GM12878 (cell line): ENCODE data around the gene AKAP8. TPM values are rescaled to one million over a fixed set of nuclear protein-coding genes. Genes with fewer than 3 reads are reported as not detected.

Source experiments
- ATAC-seq: fragments of 200-7000 bp; cut with Tn5 transposase; 3 replicates; pipeline ENCODE4 v1.9.1; 2020; ENCODE audit warnings: mild to moderate bottlenecking, moderate library complexity
- Bru-seq: library from RNA; stranded (reverse); fragments of 400-500 nt; gene quantifications from one replicate; lab custom pipeline; 2021; lab: Mats Ljungman, UMichigan
- BruChase-seq, 2 experiments: library from RNA; stranded (reverse); fragments of 400-500 nt; gene quantifications; one replicate each; lab custom pipeline; 2021; lab: Mats Ljungman, UMichigan
- BruUV-seq: library from RNA; stranded (reverse); fragments of 400-500 nt; replicated peaks from 2 replicates; lab custom pipeline; 2021; lab: Mats Ljungman, UMichigan
- CTCF ChIA-PET: fragments of 300-600 bp; sonication (Branson Sonifier 250); formaldehyde crosslinking; extraction: SDS; loops from one replicate; lab custom pipeline; 2021; ENCODE audit warnings: inconsistent platforms; lab: Yijun Ruan, JAX
- POLR2A ChIA-PET: fragments of 350-600 bp; formaldehyde crosslinking; extraction: SDS; loops from one replicate; lab custom pipeline; 2021; ENCODE audit warnings: inconsistent platforms; lab: Charles Lee
- RAD21 ChIA-PET: fragments of 300-600 bp; sonication (Branson Sonifier 250); formaldehyde crosslinking; loops from one replicate; lab custom pipeline; 2023; ENCODE audit warnings: antibody characterized with exemption; ENCODE audit not compliant: unreplicated experiment; lab: Charles Lee
- SMC1A ChIA-PET: fragments of 300-600 bp; sonication (Branson Sonifier 250); formaldehyde crosslinking; loops from one replicate; lab custom pipeline; 2023; ENCODE audit not compliant: unreplicated experiment, uncharacterized antibody; lab: Charles Lee
- DNase-seq: peaks from one replicate; pipeline ENCODE4 v3.0.0-alpha.2; 2011; ENCODE audit warnings: low read depth, low spot score
- FAIRE-seq: peaks from 3 replicates; lab custom pipeline; 2011; peaks lifted over from hg19 to GRCh38; lab: Jason Lieb, UNC
- H2AFZ ChIP-seq: 2 replicates; pipeline ENCODE4 v1.6.0; 2011; ENCODE audit warnings: low read depth, low read length, control low read depth; ENCODE audit not compliant: control insufficient read depth
- H3K27ac ChIP-seq: 2 replicates; pipeline ENCODE4 v1.5.1; 2011; ENCODE audit warnings: control low read depth; ENCODE audit not compliant: control insufficient read depth, insufficient read depth
- H3K27me3 ChIP-seq, 2 experiments: replicated peaks in 1 of 2; 2 replicates each; pipeline versions ENCODE4 v1.6.0 to v1.6.1; 2011; ENCODE audit warnings: low read length in 1 of 2; ENCODE audit not compliant: control insufficient read depth in 2 of 2, insufficient read depth in 2 of 2
- H3K36me3 ChIP-seq, 2 experiments: 2 replicates each; pipeline ENCODE4 v1.5.1; 2011; ENCODE audit warnings: low read length in 1 of 2; ENCODE audit not compliant: control insufficient read depth in 2 of 2, insufficient read depth in 2 of 2
- H3K4me1 ChIP-seq: 2 replicates; pipeline ENCODE4 v1.6.1; 2011; ENCODE audit warnings: mild to moderate bottlenecking, low read length, moderate library complexity, mixed read lengths; ENCODE audit not compliant: control insufficient read depth, insufficient read depth
- H3K4me2 ChIP-seq: 2 replicates; pipeline ENCODE4 v1.6.0; 2011; ENCODE audit warnings: control low read depth; ENCODE audit not compliant: control insufficient read depth, insufficient read depth
- H3K4me3 ChIP-seq: fragments of 200-600 bp; sonication (generic); 2 replicates; pipeline ENCODE4 v1.5.1; 2016
- H3K79me2 ChIP-seq: 2 replicates; pipeline ENCODE4 v1.6.0; 2011; ENCODE audit warnings: low read length; ENCODE audit not compliant: control insufficient read depth, insufficient read depth
- H3K9ac ChIP-seq: 2 replicates; pipeline ENCODE4 v1.8.0; 2011; ENCODE audit warnings: low read length, control low read depth, mixed read lengths; ENCODE audit not compliant: control insufficient read depth, insufficient read depth
- H3K9me3 ChIP-seq: replicated peaks from 3 replicates; pipeline ENCODE4 v1.5.1; 2011; ENCODE audit warnings: mild to moderate bottlenecking, low read length; ENCODE audit not compliant: control insufficient read depth, insufficient read depth
- H4K20me1 ChIP-seq: 2 replicates; pipeline ENCODE4 v1.6.0; 2011; ENCODE audit not compliant: control insufficient read depth, insufficient read depth
- E2F8 ChIP-seq: fragments of 450-650 bp; IDR thresholded peaks from 2 replicates; pipeline ENCODE4 v1.6.1; 2018; ENCODE audit warnings: mild to moderate bottlenecking, low read depth, moderate library complexity; ENCODE audit not compliant: partially characterized antibody
- HCFC1 ChIP-seq: fragments of 150-350 bp; IDR thresholded peaks from 2 replicates; pipeline ENCODE4 v1.6.1; 2014; ENCODE audit warnings: low read length
- LARP7 ChIP-seq: fragments of 450-650 bp; IDR thresholded peaks from 2 replicates; pipeline ENCODE4 v1.6.1; 2017; ENCODE audit warnings: mild to moderate bottlenecking
- MAX ChIP-seq: IDR thresholded peaks from 2 replicates; pipeline ENCODE4 v1.6.1; 2012; ENCODE audit warnings: low read depth, low read length, improper control_type of control experiment
- PBX3 ChIP-seq: IDR thresholded peaks from 2 replicates; pipeline ENCODE4 v1.6.1; 2011; ENCODE audit warnings: mild to moderate bottlenecking, low read depth, low read length, moderate library complexity; ENCODE audit not compliant: insufficient replicate concordance
- POLR2AphosphoS5 ChIP-seq: IDR thresholded peaks from 2 replicates; pipeline ENCODE4 v1.6.1; 2011; ENCODE audit warnings: mild to moderate bottlenecking, low read length, inconsistent platforms
- POU2F2 ChIP-seq: IDR thresholded peaks from 3 replicates; pipeline ENCODE4 v1.6.1; 2011; ENCODE audit warnings: low read depth, mild to moderate bottlenecking, low read length, borderline replicate concordance
- SIX5 ChIP-seq: IDR thresholded peaks from 2 replicates; pipeline ENCODE4 v1.6.1; 2011; ENCODE audit warnings: mild to moderate bottlenecking, low read depth, low read length, moderate library complexity; ENCODE audit not compliant: severe bottlenecking
- SMAD5 ChIP-seq: IDR thresholded peaks from 2 replicates; pipeline ENCODE4 v1.6.1; 2016; ENCODE audit warnings: antibody characterized with exemption, low read depth
- SRF ChIP-seq, 2 experiments: IDR thresholded peaks; 2 replicates each; pipeline ENCODE4 v1.6.1; 2011; ENCODE audit warnings: low read depth in 2 of 2, low read length in 2 of 2, mild to moderate bottlenecking in 1 of 2, moderate library complexity in 1 of 2
- TCF12 ChIP-seq: IDR thresholded peaks from 2 replicates; pipeline ENCODE4 v1.6.1; 2011; ENCODE audit warnings: low read depth, mild to moderate bottlenecking, low read length
- YY1 ChIP-seq: IDR thresholded peaks from 2 replicates; pipeline ENCODE4 v1.6.1; 2011; ENCODE audit warnings: low read depth, mild to moderate bottlenecking, low read length
- ZNF384 ChIP-seq: IDR thresholded peaks from 2 replicates; pipeline ENCODE4 v1.6.1; 2012; ENCODE audit warnings: low read depth, mild to moderate bottlenecking, low read length, improper control_type of control experiment, borderline replicate concordance
- WGBS: methylation state at CpG from one replicate; pipeline ENCODE4 v1.1.6; 2016; ENCODE audit warnings: low lambda C conversion rate; ENCODE audit not compliant: insufficient replicate concordance, insufficient coverage; ENCODE audit errors: missing lambda C conversion rate; 5-methylcytosine and 5-hydroxymethylcytosine counted together
- in situ Hi-C: fragments of 300-500 bp; cut with MboI; formaldehyde crosslinking; loops from 9 replicates; pipeline ENCODE4 v1.14.3; 2018; ENCODE audit warnings: mixed read lengths
- intact Hi-C: fragments of 100-400 bp; cut with micrococcal nuclease; formaldehyde crosslinking; loops from one replicate; pipeline ENCODE4 v1.14.2; 2022; ENCODE audit not compliant: unreplicated experiment
- long read RNA-seq, 2 experiments: library from polyadenylated mRNA; unstranded; transcript quantifications; one replicate each; pipeline ENCODE4 v2.0.0, GENCODE V29; 2019 to 2020
- polyA minus RNA-seq, 3 experiments: library from RNA; depleted of rRNA, polyadenylated mRNA; stranded (reverse); fragments of >200 nt; gene quantifications; 2 replicates each; pipeline ENCODE4 v1.2.3, GENCODE V29; 2011
- polyA plus RNA-seq, 11 experiments: library from polyadenylated mRNA; depleted of rRNA in 4 of 11; unstranded in 6 of 11; stranded (reverse) in 5 of 11; fragments of >200 nt; fragmentation: Nextera tagmentation in 4 of 11; fragmentation: Illumina TruSeq in 1 of 11; extraction: Ambion mirVana in 4 of 11; extraction: Trizol in 1 of 11; gene quantifications; 1 replicate in 1 of 11; 2 replicates in 10 of 11; pipeline versions ENCODE4 v1.2.1 to v1.2.3, GENCODE V29; 2011 to 2016; ENCODE audit warnings: inconsistent platforms in 2 of 11, missing spikeins in 2 of 11, low read depth in 1 of 11
- total RNA-seq, 4 experiments: library from RNA; depleted of rRNA in 3 of 4; stranded (reverse); fragments of >200 nt in 3 of 4; fragmentation: Illumina TruSeq in 1 of 4; extraction: Trizol in 1 of 4; gene quantifications; 2 replicates each; pipeline versions ENCODE4 v1.2.1 to v1.2.3, GENCODE V29; 2013 to 2021

The AKAP8 gene
- 26.9 and 28.2 TPM in 2 replicates for total RNA-seq (2013; cell fraction: nucleolus; rRNA removed)
- total RNA-seq (2014; rRNA removed) (23.7 and 24.5 TPM in 2 replicates), total RNA-seq (2014; rRNA removed; fragmentation: Illumina TruSeq; extraction: Trizol) (13.2 and 13.7 TPM in 2 replicates), total RNA-seq (2021) (51.1 and 57.7 TPM in 2 replicates), polyA plus RNA-seq (2011; rRNA removed) (14.0 and 17.6 TPM in 2 replicates), polyA plus RNA-seq (2014; fragmentation: Illumina TruSeq; extraction: Trizol) (13.5 and 14.2 TPM in 2 replicates), polyA plus RNA-seq (2014; fragmentation: Nextera tagmentation; extraction: Ambion mirVana) (1 to 10 TPM; 5.3 to 5.5 TPM), polyA plus RNA-seq (2014; rRNA removed) (25.7 and 34.8 TPM in 2 replicates), polyA plus RNA-seq (2016; fragmentation: Nextera tagmentation; extraction: Ambion mirVana) (10 to 100 TPM; 26.3 to 27.8 TPM), polyA minus RNA-seq (2011; rRNA and poly(A)+ RNA removed) (8.9 and 10.5 TPM in 2 replicates), Bru-seq, nascent RNA (percentile 78 among the genes with signal in this experiment), BruChase-seq, experiment 1, labeled RNA remaining after a 6-hour chase (percentile 86 among the genes with signal in this experiment), BruChase-seq, experiment 2, labeled RNA remaining after a 2-hour chase (percentile 88 among the genes with signal in this experiment)
- 10.9 TPM for polyA plus RNA-seq (2011; ENCODE audit: low read depth)
- 13.1 and 17.0 TPM in 2 replicates for polyA plus RNA-seq (2011; cell fraction: cytosol; rRNA removed)
- polyA plus RNA-seq (2011; cell fraction: nucleus; rRNA removed) = 44.7 and 58.8 TPM in 2 replicates
- polyA plus RNA-seq (2012) = 15.5 and 20.8 TPM in 2 replicates
- polyA minus RNA-seq (2011; cell fraction: cytosol; rRNA and poly(A)+ RNA removed) = 14.3 and 14.4 TPM in 2 replicates
- 5.0 and 14.5 TPM in 2 replicates for polyA minus RNA-seq (2011; cell fraction: nucleus; rRNA and poly(A)+ RNA removed)
- long read RNA-seq, experiment 1, transcript AKAP8-201 (14 exons, 3,670 nt) = major isoform, 9 of 15 reads
- long read RNA-seq, experiment 1, partial matches to known transcripts = 3 of 15 reads
- long read RNA-seq, experiment 1, other reads (novel, unspliced or antisense) = 3 of 15 reads
- long read RNA-seq, experiment 2, partial matches to known transcripts = 6 of 13 reads
- long read RNA-seq, experiment 2, other reads (novel, unspliced or antisense) = 6 of 13 reads

- peak within 1 kb of the TSS; percentile 91 for H3K27ac ChIP-seq
- CTCF ChIA-PET = interaction anchor here (0.5 to 4.2 kb wide), 11 partner anchors 40 to 207 kb away, joined by 3 to 28 read pairs (median 4); partner anchors contain the start of gene AKAP8L
- peaks cover 52% of the 10 kb centered on the region for H3K79me2 ChIP-seq
- peak within 1 kb of the TSS; percentile 94 for H3K9ac ChIP-seq
- intact Hi-C loops (loop anchor here (2.0 to 5.0 kb wide), 4 partner anchors 49 to 177 kb away; partner anchors contain the start of gene RASAL3), in situ Hi-C loops (no loop called here)
- POLR2A ChIA-PET = interaction anchor here (0.7 to 4.1 kb wide), 10 partner anchors 25 to 255 kb away, joined by 3 to 45 read pairs (median 4); partner anchors contain the start of genes AKAP8L and BRD4
- RAD21 ChIA-PET = interaction anchor here (0.6 to 3.9 kb wide), 13 partner anchors 38 to 693 kb away, joined by 3 to 43 read pairs (median 4); partner anchors contain the start of genes AKAP8L and BRD4
- H3K27me3 ChIP-seq = no peaks in the 10 kb centered on the region
- BruUV-seq = TSS peak; percentile 55
- SMC1A ChIA-PET = interaction anchor here (0.7 to 4.1 kb wide), 11 partner anchors 8 to 176 kb away, joined by 3 to 34 read pairs (median 5); partner anchors contain the start of gene AKAP8L
- DNase-seq (peak; percentile 94), ATAC-seq (peak; percentile 92), FAIRE-seq (peak; percentile 97)
- H4K20me1 ChIP-seq = 0 out of 2 replicates have a peak, but pooled peaks cover 5% of the 10 kb centered on the region
- H3K36me3 ChIP-seq = peaks cover 4% of the 10 kb centered on the region in 2 experiments
- peak within 1 kb of the TSS; percentile 81 for H3K4me2 ChIP-seq
- H2AFZ ChIP-seq = peak within 1 kb of the TSS; percentile 77
- peaks cover 23% of the 10 kb centered on the region for H3K4me1 ChIP-seq
- H3K4me3 ChIP-seq = peak within 1 kb of the TSS; percentile 94
- no peaks in the 10 kb centered on the region for H3K9me3 ChIP-seq
- WGBS = 1% methylated on average over 82 of the region's 111 CpGs
- TF ChIP-seq POLR2AphosphoS5 = peak; percentile 96
- peak; percentile 54 for TF ChIP-seq LARP7
- no peak for TF ChIP-seq TCF12
- peak; percentile 15; the same call in 1 of the 2 replicates for TF ChIP-seq MAX
- peak; percentile 84; the same call in 2 of the 3 replicates for TF ChIP-seq POU2F2
- peak; percentile 79 for TF ChIP-seq SIX5
- TF ChIP-seq SMAD5 = 0 out of 2 replicates have a peak, but pooled peaks have one; percentile 26
- peak; percentile 98 for TF ChIP-seq PBX3
- TF ChIP-seq ZNF384 = no peak
- peak; percentile 96 for TF ChIP-seq YY1
- TF ChIP-seq SRF (IDR thresholded peaks at IDR 0.05; ENCODE audit: low read depth in 2 of 2, low read length in 2 of 2) = no peak
- TF ChIP-seq E2F8 = no peak
- TF ChIP-seq HCFC1 = peak; percentile 88
Observed at GRCh38 chr19:15379083-15379998, at the start of gene AKAP8. Gene AKAP8, minus strand, starts transcription at chr19:15379787. Its CDS starts 56 bp downstream, at chr19:15379731.
